GM23338 (cell line): ENCODE data around the gene KCTD14.

Experiments used
- CREB1 ChIP-seq: fragments of 250-450 bp; sonication (Bioruptor Pico); IDR thresholded peaks from 2 replicates; pipeline ENCODE4 v1.5.0; 2020; ENCODE audit warnings: low read depth, mild to moderate bottlenecking, moderate library complexity
- CTCF ChIP-seq, 2 experiments: fragments of 200-600 bp in 1 of 2; sonication (generic) in 1 of 2; conservative IDR thresholded peaks; 2 replicates each; pipeline versions ENCODE4 v1.5.1 to v1.6.1; 2016 to 2017; ENCODE audit warnings: antibody characterized with exemption in 2 of 2, low read depth in 2 of 2, mild to moderate bottlenecking in 2 of 2, moderate library complexity in 1 of 2
- ETS1 ChIP-seq: IDR thresholded peaks from 2 replicates; pipeline ENCODE4 v1.6.1; 2016; ENCODE audit warnings: antibody characterized with exemption
- EZH2 ChIP-seq: fragments of 200-600 bp; sonication (generic); IDR thresholded peaks from one replicate; pipeline ENCODE4 v1.8.0; 2017; ENCODE audit warnings: antibody characterized with exemption, mild to moderate bottlenecking, low read depth; ENCODE audit not compliant: unreplicated experiment
- EZH2phosphoT487 ChIP-seq: fragments of 200-600 bp; sonication (generic); IDR thresholded peaks from one replicate; pipeline ENCODE4 v1.8.1; 2018; ENCODE audit warnings: antibody characterized with exemption; ENCODE audit not compliant: unreplicated experiment
- JUNB ChIP-seq: IDR thresholded peaks from one replicate; pipeline ENCODE4 v1.6.1; 2016; ENCODE audit warnings: antibody characterized with exemption; ENCODE audit not compliant: unreplicated experiment
- NANOG ChIP-seq: IDR thresholded peaks from 2 replicates; pipeline ENCODE4 v1.6.1; 2016; ENCODE audit warnings: antibody characterized with exemption, borderline replicate concordance
- POLR2AphosphoS5 ChIP-seq: IDR thresholded peaks from 2 replicates; pipeline ENCODE4 v1.6.1; 2016; ENCODE audit warnings: antibody characterized with exemption, low read depth
- REST ChIP-seq: IDR thresholded peaks from one replicate; pipeline ENCODE4 v1.6.1; 2018; ENCODE audit warnings: antibody characterized with exemption; ENCODE audit not compliant: unreplicated experiment
- ZNF114 ChIP-seq: fragments of 250-450 bp; sonication (Bioruptor Pico); IDR thresholded peaks from 2 replicates; pipeline ENCODE4 v1.5.0; 2020; ENCODE audit warnings: mild to moderate bottlenecking, moderate library complexity

- TF ChIP-seq CREB1 (CRISPR knock-in tag) = no peak
- peak; percentile 45 to 50 for TF ChIP-seq CTCF (conservative IDR thresholded peaks at IDR 0.05; ENCODE audit: low read depth in 2 of 2)
- no peak for TF ChIP-seq EZH2
- no peak for TF ChIP-seq POLR2AphosphoS5
- TF ChIP-seq EZH2phosphoT487 = no peak
- no peak for TF ChIP-seq REST
- no peak for TF ChIP-seq ETS1
- TF ChIP-seq ZNF114 (CRISPR knock-in tag) = no peak
- no peak for TF ChIP-seq NANOG
- TF ChIP-seq JUNB = no peak
Measured at GRCh38 chr11:78034623-78035022, 11.5 kb upstream of the KCTD14 start.
